ENCODE data around the gene CDC34. TPM values are rescaled to one million over a fixed set of nuclear protein-coding genes. Genes with fewer than 3 reads are reported as not detected.

CDC34 gene
- total and polyA plus RNA-seq, 4 donors = 19.2 to 83.8 (median 41.7) TPM

DNA sequence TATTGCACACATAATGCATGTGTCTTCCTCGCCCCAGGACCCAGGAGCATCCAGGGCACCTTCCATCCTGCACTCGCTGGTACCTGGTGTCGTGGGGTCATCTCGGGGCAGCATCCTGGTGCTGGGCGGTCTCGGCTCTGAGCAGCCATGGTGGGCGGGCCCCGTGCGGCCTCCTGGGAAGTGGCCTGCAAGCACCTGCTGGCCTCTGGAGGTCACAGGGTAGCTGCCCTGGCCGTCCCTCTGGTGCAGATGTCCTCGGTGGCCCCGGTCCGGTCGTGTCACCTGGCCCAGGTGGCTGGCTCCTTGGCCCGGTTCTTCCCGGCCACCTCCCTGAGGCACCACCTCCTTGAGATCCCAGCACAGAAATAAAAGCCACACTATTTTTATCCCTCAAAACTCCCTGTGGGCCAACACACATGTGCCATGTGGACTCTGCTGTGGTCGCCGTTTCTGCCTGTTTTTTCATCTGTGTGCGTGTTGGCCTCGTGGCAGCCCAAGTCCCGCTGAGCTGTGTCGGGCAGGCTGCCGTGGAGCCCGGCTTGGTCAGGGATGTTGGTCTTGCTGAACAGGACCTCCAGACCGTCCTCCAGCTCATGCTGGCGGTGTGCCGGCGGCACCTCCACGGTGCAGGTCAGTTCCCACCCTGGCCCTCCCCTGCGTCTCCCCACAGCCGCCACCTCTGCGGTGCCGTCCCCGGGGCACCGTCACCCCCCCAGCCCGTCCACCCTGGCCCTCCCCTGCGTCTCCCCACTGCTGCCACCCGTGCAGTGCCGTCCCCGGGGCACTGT, 7.3 kb downstream of the CDC34 start:
- whole genome bisulfite sequencing = 92% methylated on average over 40 of the region's 40 CpGs
- Histone ChIP-seq H3K4me1 (ENCODE audit: control insufficient read depth in 4 of 4, insufficient read depth in 4 of 4, low read length in 3 of 4) (peaks cover 6 to 17% (median 12%) of the 10 kb centered on the region in 4 donors), H3K27me3 (ENCODE audit: control insufficient read depth in 4 of 4, insufficient read depth in 4 of 4, low read length in 3 of 4) (no peaks in the 10 kb centered on the region), H3K9ac (ENCODE audit: low read depth in 1 of 2, low read length in 2 of 2) (no peak overlapping the region), H3K36me3 (ENCODE audit: control insufficient read depth in 4 of 4, insufficient read depth in 3 of 4, low read depth in 1 of 4, low read length in 3 of 4) (peaks cover 6 to 36% (median 18%) of the 10 kb centered on the region in 4 donors), H3K27ac (ENCODE audit: low read depth in 1 of 2, low read length in 2 of 2) (no peak overlapping the region), H3K4me3 (ENCODE audit: low read depth in 1 of 3, low read length in 3 of 3) (no peak overlapping the region), H3K9me3 (ENCODE audit: control insufficient read depth in 4 of 4, low read length in 3 of 4) (no peaks in the 10 kb centered on the region)
- TF ChIP-seq ATF3 (IDR thresholded peaks at IDR 0.05) (no peak), MAX (IDR thresholded peaks at IDR 0.05) (no peak), SP1 (IDR thresholded peaks at IDR 0.05) (no peak), JUND (IDR thresholded peaks at IDR 0.05) (no peak), GABPA (IDR thresholded peaks at IDR 0.05 in 1 of 2, conservative IDR thresholded peaks at IDR 0.05 in 1 of 2) (no peak), TAF1 (conservative IDR thresholded peaks at IDR 0.05) (no peak), YY1 (IDR thresholded peaks at IDR 0.05) (no peak), CTCF (IDR thresholded peaks at IDR 0.05; ENCODE audit: low read depth, low read length, missing input control) (no peak), NR2F2 (IDR thresholded peaks at IDR 0.05) (no peak), HNF4G (IDR thresholded peaks at IDR 0.05) (no peak), EGR1 (IDR thresholded peaks at IDR 0.05; ENCODE audit: low read depth in 2 of 2) (no peak), FOXA2 (IDR thresholded peaks at IDR 0.05) (no peak)
- TF ChIP-seq, protein P1, sequence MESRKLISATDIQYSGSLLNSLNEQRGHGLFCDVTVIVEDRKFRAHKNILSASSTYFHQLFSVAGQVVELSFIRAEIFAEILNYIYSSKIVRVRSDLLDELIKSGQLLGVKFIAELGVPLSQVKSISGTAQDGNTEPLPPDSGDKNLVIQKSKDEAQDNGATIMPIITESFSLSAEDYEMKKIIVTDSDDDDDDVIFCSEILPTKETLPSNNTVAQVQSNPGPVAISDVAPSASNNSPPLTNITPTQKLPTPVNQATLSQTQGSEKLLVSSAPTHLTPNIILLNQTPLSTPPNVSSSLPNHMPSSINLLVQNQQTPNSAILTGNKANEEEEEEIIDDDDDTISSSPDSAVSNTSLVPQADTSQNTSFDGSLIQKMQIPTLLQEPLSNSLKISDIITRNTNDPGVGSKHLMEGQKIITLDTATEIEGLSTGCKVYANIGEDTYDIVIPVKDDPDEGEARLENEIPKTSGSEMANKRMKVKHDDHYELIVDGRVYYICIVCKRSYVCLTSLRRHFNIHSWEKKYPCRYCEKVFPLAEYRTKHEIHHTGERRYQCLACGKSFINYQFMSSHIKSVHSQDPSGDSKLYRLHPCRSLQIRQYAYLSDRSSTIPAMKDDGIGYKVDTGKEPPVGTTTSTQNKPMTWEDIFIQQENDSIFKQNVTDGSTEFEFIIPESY (IDR thresholded peaks at IDR 0.05) = no peak
- no peak for DNase-seq (ENCODE audit: low spot score)

- Histone ChIP-seq H3K9me3 (ENCODE audit: control insufficient read depth in 4 of 4, low read length in 3 of 4) (no peaks in the 10 kb centered on the region), H3K4me3 (ENCODE audit: low read depth in 1 of 3, low read length in 3 of 3) (no peak overlapping the region), H3K9ac (ENCODE audit: low read depth in 1 of 2, low read length in 2 of 2) (no peak overlapping the region), H3K36me3 (ENCODE audit: control insufficient read depth in 4 of 4, insufficient read depth in 3 of 4, low read depth in 1 of 4, low read length in 3 of 4) (peaks cover 6 to 36% (median 18%) of the 10 kb centered on the region in 4 donors), H3K27ac (ENCODE audit: low read depth in 1 of 2, low read length in 2 of 2) (no peak overlapping the region), H3K27me3 (ENCODE audit: control insufficient read depth in 4 of 4, insufficient read depth in 4 of 4, low read length in 3 of 4) (no peaks in the 10 kb centered on the region), H3K4me1 (ENCODE audit: control insufficient read depth in 4 of 4, insufficient read depth in 4 of 4, low read length in 3 of 4) (peaks cover 3 to 11% (median 7%) of the 10 kb centered on the region in 4 donors)
- no peak for DNase-seq (ENCODE audit: low spot score)
- 92% methylated on average over 30 of the region's 30 CpGs for WGBS
- no peak for TF ChIP-seq EGR1 (IDR thresholded peaks at IDR 0.05; ENCODE audit: low read depth in 2 of 2)
- no peak for TF ChIP-seq HNF4A (conservative IDR thresholded peaks at IDR 0.05)
- TF ChIP-seq NR2F2 (IDR thresholded peaks at IDR 0.05) = no peak
- TF ChIP-seq, protein P2, sequence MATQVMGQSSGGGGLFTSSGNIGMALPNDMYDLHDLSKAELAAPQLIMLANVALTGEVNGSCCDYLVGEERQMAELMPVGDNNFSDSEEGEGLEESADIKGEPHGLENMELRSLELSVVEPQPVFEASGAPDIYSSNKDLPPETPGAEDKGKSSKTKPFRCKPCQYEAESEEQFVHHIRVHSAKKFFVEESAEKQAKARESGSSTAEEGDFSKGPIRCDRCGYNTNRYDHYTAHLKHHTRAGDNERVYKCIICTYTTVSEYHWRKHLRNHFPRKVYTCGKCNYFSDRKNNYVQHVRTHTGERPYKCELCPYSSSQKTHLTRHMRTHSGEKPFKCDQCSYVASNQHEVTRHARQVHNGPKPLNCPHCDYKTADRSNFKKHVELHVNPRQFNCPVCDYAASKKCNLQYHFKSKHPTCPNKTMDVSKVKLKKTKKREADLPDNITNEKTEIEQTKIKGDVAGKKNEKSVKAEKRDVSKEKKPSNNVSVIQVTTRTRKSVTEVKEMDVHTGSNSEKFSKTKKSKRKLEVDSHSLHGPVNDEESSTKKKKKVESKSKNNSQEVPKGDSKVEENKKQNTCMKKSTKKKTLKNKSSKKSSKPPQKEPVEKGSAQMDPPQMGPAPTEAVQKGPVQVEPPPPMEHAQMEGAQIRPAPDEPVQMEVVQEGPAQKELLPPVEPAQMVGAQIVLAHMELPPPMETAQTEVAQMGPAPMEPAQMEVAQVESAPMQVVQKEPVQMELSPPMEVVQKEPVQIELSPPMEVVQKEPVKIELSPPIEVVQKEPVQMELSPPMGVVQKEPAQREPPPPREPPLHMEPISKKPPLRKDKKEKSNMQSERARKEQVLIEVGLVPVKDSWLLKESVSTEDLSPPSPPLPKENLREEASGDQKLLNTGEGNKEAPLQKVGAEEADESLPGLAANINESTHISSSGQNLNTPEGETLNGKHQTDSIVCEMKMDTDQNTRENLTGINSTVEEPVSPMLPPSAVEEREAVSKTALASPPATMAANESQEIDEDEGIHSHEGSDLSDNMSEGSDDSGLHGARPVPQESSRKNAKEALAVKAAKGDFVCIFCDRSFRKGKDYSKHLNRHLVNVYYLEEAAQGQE (IDR thresholded peaks at IDR 0.05) = no peak
- TF ChIP-seq HNF4G (IDR thresholded peaks at IDR 0.05) = no peak
- TF ChIP-seq FOXA2 (IDR thresholded peaks at IDR 0.05) = no peak
- TF ChIP-seq, protein P1 (IDR thresholded peaks at IDR 0.05) = no peak
- no peak for TF ChIP-seq YY1 (IDR thresholded peaks at IDR 0.05)
- TF ChIP-seq ATF3 (IDR thresholded peaks at IDR 0.05) = no peak
- no peak for TF ChIP-seq GABPA (IDR thresholded peaks at IDR 0.05 in 1 of 2, conservative IDR thresholded peaks at IDR 0.05 in 1 of 2)
- TF ChIP-seq SP1 (IDR thresholded peaks at IDR 0.05) = no peak
- TF ChIP-seq CTCF (IDR thresholded peaks at IDR 0.05; ENCODE audit: low read depth, low read length, missing input control) = no peak
- TF ChIP-seq FOXA1 (IDR thresholded peaks at IDR 0.05) = no peak
- TF ChIP-seq JUND (IDR thresholded peaks at IDR 0.05) = no peak
These were observed 8.0 kb downstream of the CDC34 start for GRCh38 chr19:539429-540030.

Data from liver (tissue), 9 donors.